ENCODE data around the gene AKR1A1.
"Not testable (repeated sequence)": the region's sequence is repeated elsewhere in the genome, so short reads cannot be mapped to it uniquely, and the experiment has no call there.

The AKR1A1 gene

GRCh38 chr1:45586769-45587168 lies 36.1 kb downstream of the AKR1A1 start:
- no peak for TF ChIP-seq CTCF (IDR thresholded peaks at IDR 0.05; ENCODE audit: insufficient read depth, low read length, poor library complexity, severe bottlenecking)
- DNase-seq (ENCODE audit: extremely low read depth, insufficient read length) = no peak
- Histone ChIP-seq H3K4me3 (replicated peaks; ENCODE audit: low read depth, low read length) (peak overlapping the region; percentile 88), H3K36me3 (ENCODE audit: control insufficient read depth, insufficient read depth, low read length) (peaks cover 3% of the 10 kb centered on the region; the same call in 1 of the 2 replicates), H3K27me3 (replicated peaks; ENCODE audit: control insufficient read depth, insufficient read depth, low read length) (no peaks in the 10 kb centered on the region)

- no peak overlapping the region for H3K4me3 ChIP-seq (replicated peaks; ENCODE audit: low read depth, low read length)
- peaks cover 7% of the 10 kb centered on the region for H3K36me3 ChIP-seq (ENCODE audit: control insufficient read depth, insufficient read depth, low read length)
- no peak for TF ChIP-seq CTCF (IDR thresholded peaks at IDR 0.05; ENCODE audit: insufficient read depth, low read length, poor library complexity, severe bottlenecking)
- no peak for DNase-seq (ENCODE audit: extremely low read depth, insufficient read length)
- no peaks in the 10 kb centered on the region for H3K27me3 ChIP-seq (replicated peaks; ENCODE audit: control insufficient read depth, insufficient read depth, low read length)
These were observed 39.2 kb downstream of the AKR1A1 start for GRCh38 chr1:45589861-45590260.

- DNase-seq (ENCODE audit: extremely low read depth, insufficient read length) = no peak
- Histone ChIP-seq H3K27me3 (replicated peaks; ENCODE audit: control insufficient read depth, insufficient read depth, low read length) (no peaks in the 10 kb centered on the region), H3K4me3 (replicated peaks; ENCODE audit: low read depth, low read length) (no peak overlapping the region), H3K36me3 (ENCODE audit: control insufficient read depth, insufficient read depth, low read length) (peaks cover 9% of the 10 kb centered on the region)
- TF ChIP-seq CTCF (IDR thresholded peaks at IDR 0.05; ENCODE audit: insufficient read depth, low read length, poor library complexity, severe bottlenecking) = no peak
These were observed 43.8 kb downstream of the AKR1A1 start for GRCh38 chr1:45594412-45594811.

GRCh38 chr1:45596765-45597164 lies 46.1 kb downstream of the AKR1A1 start:
- DNase-seq (ENCODE audit: extremely low read depth, insufficient read length); H3K36me3 ChIP-seq (ENCODE audit: control insufficient read depth, insufficient read depth, low read length); H3K27me3 ChIP-seq (replicated peaks; ENCODE audit: control insufficient read depth, insufficient read depth, low read length); H3K4me3 ChIP-seq (replicated peaks; ENCODE audit: low read depth, low read length): not testable (repeated sequence)

GRCh38 chr1:45604239-45604638 lies 53.6 kb downstream of the AKR1A1 start:
- peaks cover 9% of the 10 kb centered on the region for H3K36me3 ChIP-seq (ENCODE audit: control insufficient read depth, insufficient read depth, low read length)
- no peaks in the 10 kb centered on the region for H3K27me3 ChIP-seq (replicated peaks; ENCODE audit: control insufficient read depth, insufficient read depth, low read length)
- no peak for DNase-seq (ENCODE audit: extremely low read depth, insufficient read length)
- no peak for TF ChIP-seq CTCF (IDR thresholded peaks at IDR 0.05; ENCODE audit: insufficient read depth, low read length, poor library complexity, severe bottlenecking)
- no peak overlapping the region for H3K4me3 ChIP-seq (replicated peaks; ENCODE audit: low read depth, low read length)

- TF ChIP-seq CTCF (IDR thresholded peaks at IDR 0.05; ENCODE audit: insufficient read depth, low read length, poor library complexity, severe bottlenecking) = no peak
- no peaks in the 10 kb centered on the region for H3K27me3 ChIP-seq (replicated peaks; ENCODE audit: control insufficient read depth, insufficient read depth, low read length)
- H3K36me3 ChIP-seq (ENCODE audit: control insufficient read depth, insufficient read depth, low read length) = peaks cover 11% of the 10 kb centered on the region
- H3K4me3 ChIP-seq (replicated peaks; ENCODE audit: low read depth, low read length) = no peak overlapping the region
- DNase-seq (ENCODE audit: extremely low read depth, insufficient read length) = no peak
These were observed 56.9 kb downstream of the AKR1A1 start for GRCh38 chr1:45607404-45608074.

All from GM06990 (cell line).